Prostate gland (tissue), 2 donors: ENCODE measurements around the gene PDHX.

Experiments
- CTCF ChIP-seq, 4 experiments: fragments of 200-600 bp in 2 of 4; fragments of 450-650 bp in 2 of 4; sonication (generic) in 2 of 4; IDR thresholded peaks; 1 replicate in 3 of 4; 2 replicates in 1 of 4; pipeline ENCODE4 v1.5.1; 2016 to 2019; ENCODE audit warnings: antibody characterized with exemption in 4 of 4, mild to moderate bottlenecking in 2 of 4, moderate library complexity in 2 of 4
- POLR2A ChIP-seq: fragments of 450-650 bp; IDR thresholded peaks from one replicate; pipeline ENCODE4 v1.6.1; 2016; ENCODE audit warnings: antibody characterized with exemption, mild to moderate bottlenecking
- POLR2AphosphoS5 ChIP-seq: sonication (generic); formaldehyde crosslinking; IDR thresholded peaks from one replicate; pipeline ENCODE4 v1.6.1; 2017; ENCODE audit warnings: antibody characterized with exemption

- TF ChIP-seq CTCF (IDR thresholded peaks at IDR 0.05) (no peak), POLR2A (no peak), POLR2AphosphoS5 (no peak)
Observed at GRCh38 chr11:35017528-35018342, 101.3 kb downstream of the PDHX start.
